Measurements from ENCODE around the gene EPHA8.

- TF ChIP-seq CTCF (IDR thresholded peaks at IDR 0.05; ENCODE audit: low read length) (no peak), EZH2 (optimal IDR thresholded peaks at IDR 0.05; ENCODE audit: low read depth, low read length) (no peak), EZH2phosphoT487 (IDR thresholded peaks at IDR 0.05; ENCODE audit: low read length) (no peak)
Observed at GRCh38 chr1:22601610-22602009, 38.3 kb downstream of the EPHA8 start.

All from MM.1S (cell line).